ENCODE results near the gene MMP20. TPM values are rescaled to one million over a fixed set of nuclear protein-coding genes. Genes with fewer than 3 reads are reported as not detected.
A peak's percentile ranks its signal among the peaks of the same experiment; 100 is the strongest.

Gene MMP20
- total RNA-seq, 1 experiment from 2014 or later, result not detected

DNA sequence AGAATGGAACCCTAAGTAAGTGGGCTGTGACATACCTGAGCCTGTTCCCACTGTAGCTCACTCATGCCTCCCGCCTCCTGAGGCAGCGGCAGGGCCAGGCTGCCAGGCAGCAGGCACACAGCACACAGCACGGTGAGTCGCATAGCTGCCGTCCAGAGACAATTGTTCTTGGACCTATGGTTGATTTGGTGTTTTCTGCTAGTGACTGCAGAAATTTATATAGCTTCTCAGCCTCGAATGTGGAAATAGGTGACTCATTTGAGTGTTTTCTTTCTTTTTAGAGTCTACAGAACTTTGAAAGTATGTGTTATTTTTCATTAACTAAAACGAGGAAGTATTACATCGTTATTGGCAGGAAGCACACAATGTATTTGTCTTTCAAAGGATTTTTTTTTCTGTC is 94.6 kb downstream of the MMP20 start, which contains the start of gene MMP7:
MMP7 (minus strand) TSS at position 190 of the 400 bp plus-strand sequence; CDS start at position 143, 47 bp downstream.
- H3K27ac Mint-ChIP-seq, result no peak within 1 kb of the TSS
- ChIA-PET CTCF (interaction anchor here (1.4 kb wide), 1 partner anchor 82 kb away, joined by 4 read pairs; no protein-coding TSS in a partner anchor), POLR2A (no interaction called here)
- H3K4me3 Mint-ChIP-seq, result no peak within 1 kb of the TSS
- peaks cover 4% of the 10 kb centered on the region; the same call in 1 of the 2 replicates for H3K9me3 Mint-ChIP-seq
- H3K27me3 Mint-ChIP-seq (ENCODE audit: low read depth), result no peaks in the 10 kb centered on the region
- no peaks in the 10 kb centered on the region for H3K36me3 Mint-ChIP-seq
- H3K4me1 Mint-ChIP-seq, result no peaks in the 10 kb centered on the region
- peak; percentile 77 for ATAC-seq
- TF ChIP-seq ZNF671 (CRISPR knock-in tag; IDR thresholded peaks at IDR 0.05) (no peak), ZNF317 (CRISPR knock-in tag; IDR thresholded peaks at IDR 0.05; ENCODE audit: borderline replicate concordance, low read depth) (peak; percentile 67; the same call in 1 of the 2 replicates)
- DNase-seq (ENCODE audit: low spot score), result no peak

DNA sequence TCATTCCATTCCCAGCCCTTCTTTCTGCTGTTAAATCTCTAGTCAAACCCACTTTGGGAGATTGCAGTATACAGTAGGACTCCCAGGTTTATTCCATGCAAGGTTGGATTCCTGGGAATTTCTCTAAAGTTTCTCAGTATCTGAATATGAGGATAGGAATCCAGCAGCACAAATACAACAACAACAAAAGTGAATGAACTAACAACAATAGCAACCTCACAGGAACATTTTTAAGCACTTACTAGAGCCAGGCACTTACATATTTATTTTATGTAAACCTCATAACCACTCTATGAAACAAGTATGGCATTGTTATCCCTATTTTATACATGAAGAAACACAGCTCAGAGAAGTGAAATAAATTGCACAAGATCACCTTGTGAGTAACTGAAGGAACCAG is 96.5 kb downstream of the MMP20 start:
- TF ChIP-seq, protein P1, sequence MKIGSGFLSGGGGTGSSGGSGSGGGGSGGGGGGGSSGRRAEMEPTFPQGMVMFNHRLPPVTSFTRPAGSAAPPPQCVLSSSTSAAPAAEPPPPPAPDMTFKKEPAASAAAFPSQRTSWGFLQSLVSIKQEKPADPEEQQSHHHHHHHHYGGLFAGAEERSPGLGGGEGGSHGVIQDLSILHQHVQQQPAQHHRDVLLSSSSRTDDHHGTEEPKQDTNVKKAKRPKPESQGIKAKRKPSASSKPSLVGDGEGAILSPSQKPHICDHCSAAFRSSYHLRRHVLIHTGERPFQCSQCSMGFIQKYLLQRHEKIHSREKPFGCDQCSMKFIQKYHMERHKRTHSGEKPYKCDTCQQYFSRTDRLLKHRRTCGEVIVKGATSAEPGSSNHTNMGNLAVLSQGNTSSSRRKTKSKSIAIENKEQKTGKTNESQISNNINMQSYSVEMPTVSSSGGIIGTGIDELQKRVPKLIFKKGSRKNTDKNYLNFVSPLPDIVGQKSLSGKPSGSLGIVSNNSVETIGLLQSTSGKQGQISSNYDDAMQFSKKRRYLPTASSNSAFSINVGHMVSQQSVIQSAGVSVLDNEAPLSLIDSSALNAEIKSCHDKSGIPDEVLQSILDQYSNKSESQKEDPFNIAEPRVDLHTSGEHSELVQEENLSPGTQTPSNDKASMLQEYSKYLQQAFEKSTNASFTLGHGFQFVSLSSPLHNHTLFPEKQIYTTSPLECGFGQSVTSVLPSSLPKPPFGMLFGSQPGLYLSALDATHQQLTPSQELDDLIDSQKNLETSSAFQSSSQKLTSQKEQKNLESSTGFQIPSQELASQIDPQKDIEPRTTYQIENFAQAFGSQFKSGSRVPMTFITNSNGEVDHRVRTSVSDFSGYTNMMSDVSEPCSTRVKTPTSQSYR (CRISPR knock-in tag; IDR thresholded peaks at IDR 0.05), result no peak
- TF ChIP-seq ZNF121 (CRISPR knock-in tag; IDR thresholded peaks at IDR 0.05), result no peak
- ChIA-PET POLR2A (no interaction called here), CTCF (interaction anchor here (0.6 kb wide), 1 partner anchor 85 kb away, joined by 3 read pairs; no protein-coding TSS in a partner anchor)
- Mint-ChIP-seq H3K27me3 (ENCODE audit: low read depth) (no peaks in the 10 kb centered on the region), H3K4me1 (0 out of 2 replicates have a peak, but pooled peaks cover 3% of the 10 kb centered on the region), H3K4me3 (no peak overlapping the region), H3K27ac (no peak overlapping the region), H3K9me3 (no peaks in the 10 kb centered on the region), H3K36me3 (no peaks in the 10 kb centered on the region)
- DNase-seq (ENCODE audit: low spot score) (no peak), ATAC-seq (no peak)

DNA sequence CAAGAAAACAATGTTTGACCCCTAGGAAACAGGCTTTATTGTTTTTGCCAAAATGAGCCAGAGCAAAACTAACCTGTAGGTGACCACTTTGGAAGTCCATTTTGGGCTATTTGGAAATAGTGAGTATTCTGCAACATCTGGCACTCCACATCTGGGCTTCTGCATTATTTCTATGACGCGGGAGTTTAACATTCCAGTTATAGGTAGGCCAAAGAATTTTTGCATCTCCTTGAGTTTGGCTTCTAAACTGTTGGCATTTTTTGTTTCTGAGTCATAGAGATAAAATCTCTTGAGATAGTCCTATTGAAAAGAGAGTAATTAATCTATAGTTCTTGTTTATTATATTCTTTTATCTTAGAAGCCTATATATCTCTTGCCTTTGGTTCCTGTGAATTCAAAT is 97.4 kb downstream of the MMP20 start:
- ChIA-PET POLR2A (no interaction called here), CTCF (no interaction called here)
- no peak for TF ChIP-seq GABPB1 (CRISPR knock-in tag; IDR thresholded peaks at IDR 0.05)
- TF ChIP-seq, protein P2, sequence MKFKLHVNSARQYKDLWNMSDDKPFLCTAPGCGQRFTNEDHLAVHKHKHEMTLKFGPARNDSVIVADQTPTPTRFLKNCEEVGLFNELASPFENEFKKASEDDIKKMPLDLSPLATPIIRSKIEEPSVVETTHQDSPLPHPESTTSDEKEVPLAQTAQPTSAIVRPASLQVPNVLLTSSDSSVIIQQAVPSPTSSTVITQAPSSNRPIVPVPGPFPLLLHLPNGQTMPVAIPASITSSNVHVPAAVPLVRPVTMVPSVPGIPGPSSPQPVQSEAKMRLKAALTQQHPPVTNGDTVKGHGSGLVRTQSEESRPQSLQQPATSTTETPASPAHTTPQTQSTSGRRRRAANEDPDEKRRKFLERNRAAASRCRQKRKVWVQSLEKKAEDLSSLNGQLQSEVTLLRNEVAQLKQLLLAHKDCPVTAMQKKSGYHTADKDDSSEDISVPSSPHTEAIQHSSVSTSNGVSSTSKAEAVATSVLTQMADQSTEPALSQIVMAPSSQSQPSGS (CRISPR knock-in tag; IDR thresholded peaks at IDR 0.05; ENCODE audit: borderline replicate concordance, low read depth), result no peak
- no peak for TF ChIP-seq HMGA2 (CRISPR knock-in tag; IDR thresholded peaks at IDR 0.05)
- TF ChIP-seq, protein P3, sequence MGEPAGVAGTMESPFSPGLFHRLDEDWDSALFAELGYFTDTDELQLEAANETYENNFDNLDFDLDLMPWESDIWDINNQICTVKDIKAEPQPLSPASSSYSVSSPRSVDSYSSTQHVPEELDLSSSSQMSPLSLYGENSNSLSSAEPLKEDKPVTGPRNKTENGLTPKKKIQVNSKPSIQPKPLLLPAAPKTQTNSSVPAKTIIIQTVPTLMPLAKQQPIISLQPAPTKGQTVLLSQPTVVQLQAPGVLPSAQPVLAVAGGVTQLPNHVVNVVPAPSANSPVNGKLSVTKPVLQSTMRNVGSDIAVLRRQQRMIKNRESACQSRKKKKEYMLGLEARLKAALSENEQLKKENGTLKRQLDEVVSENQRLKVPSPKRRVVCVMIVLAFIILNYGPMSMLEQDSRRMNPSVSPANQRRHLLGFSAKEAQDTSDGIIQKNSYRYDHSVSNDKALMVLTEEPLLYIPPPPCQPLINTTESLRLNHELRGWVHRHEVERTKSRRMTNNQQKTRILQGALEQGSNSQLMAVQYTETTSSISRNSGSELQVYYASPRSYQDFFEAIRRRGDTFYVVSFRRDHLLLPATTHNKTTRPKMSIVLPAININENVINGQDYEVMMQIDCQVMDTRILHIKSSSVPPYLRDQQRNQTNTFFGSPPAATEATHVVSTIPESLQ (CRISPR knock-in tag; IDR thresholded peaks at IDR 0.05), result no peak
- TF ChIP-seq, protein P4, sequence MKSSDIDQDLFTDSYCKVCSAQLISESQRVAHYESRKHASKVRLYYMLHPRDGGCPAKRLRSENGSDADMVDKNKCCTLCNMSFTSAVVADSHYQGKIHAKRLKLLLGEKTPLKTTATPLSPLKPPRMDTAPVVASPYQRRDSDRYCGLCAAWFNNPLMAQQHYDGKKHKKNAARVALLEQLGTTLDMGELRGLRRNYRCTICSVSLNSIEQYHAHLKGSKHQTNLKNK (CRISPR knock-in tag; IDR thresholded peaks at IDR 0.05), result no peak
- TF ChIP-seq, protein P5, sequence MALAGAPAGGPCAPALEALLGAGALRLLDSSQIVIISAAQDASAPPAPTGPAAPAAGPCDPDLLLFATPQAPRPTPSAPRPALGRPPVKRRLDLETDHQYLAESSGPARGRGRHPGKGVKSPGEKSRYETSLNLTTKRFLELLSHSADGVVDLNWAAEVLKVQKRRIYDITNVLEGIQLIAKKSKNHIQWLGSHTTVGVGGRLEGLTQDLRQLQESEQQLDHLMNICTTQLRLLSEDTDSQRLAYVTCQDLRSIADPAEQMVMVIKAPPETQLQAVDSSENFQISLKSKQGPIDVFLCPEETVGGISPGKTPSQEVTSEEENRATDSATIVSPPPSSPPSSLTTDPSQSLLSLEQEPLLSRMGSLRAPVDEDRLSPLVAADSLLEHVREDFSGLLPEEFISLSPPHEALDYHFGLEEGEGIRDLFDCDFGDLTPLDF (CRISPR knock-in tag; IDR thresholded peaks at IDR 0.05), result no peak
- no peak for TF ChIP-seq IRF2 (CRISPR knock-in tag; IDR thresholded peaks at IDR 0.05; ENCODE audit: borderline replicate concordance, low read depth)
- TF ChIP-seq SMAD4 (CRISPR knock-in tag; IDR thresholded peaks at IDR 0.05), result no peak
- TF ChIP-seq MXD4 (CRISPR knock-in tag; IDR thresholded peaks at IDR 0.05; ENCODE audit: borderline replicate concordance), result no peak
- no peak for TF ChIP-seq ZNF232 (CRISPR knock-in tag; IDR thresholded peaks at IDR 0.05)
- no peak for TF ChIP-seq ESRRA (CRISPR knock-in tag; IDR thresholded peaks at IDR 0.05; ENCODE audit: borderline replicate concordance)
- TF ChIP-seq, protein P6, sequence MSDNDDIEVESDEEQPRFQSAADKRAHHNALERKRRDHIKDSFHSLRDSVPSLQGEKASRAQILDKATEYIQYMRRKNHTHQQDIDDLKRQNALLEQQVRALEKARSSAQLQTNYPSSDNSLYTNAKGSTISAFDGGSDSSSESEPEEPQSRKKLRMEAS (CRISPR knock-in tag; IDR thresholded peaks at IDR 0.05), result no peak
- TF ChIP-seq, protein P7, sequence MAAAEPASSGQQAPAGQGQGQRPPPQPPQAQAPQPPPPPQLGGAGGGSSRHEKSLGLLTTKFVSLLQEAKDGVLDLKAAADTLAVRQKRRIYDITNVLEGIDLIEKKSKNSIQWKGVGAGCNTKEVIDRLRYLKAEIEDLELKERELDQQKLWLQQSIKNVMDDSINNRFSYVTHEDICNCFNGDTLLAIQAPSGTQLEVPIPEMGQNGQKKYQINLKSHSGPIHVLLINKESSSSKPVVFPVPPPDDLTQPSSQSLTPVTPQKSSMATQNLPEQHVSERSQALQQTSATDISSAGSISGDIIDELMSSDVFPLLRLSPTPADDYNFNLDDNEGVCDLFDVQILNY (CRISPR knock-in tag; IDR thresholded peaks at IDR 0.05), result no peak
- no peak for TF ChIP-seq ATF1 (CRISPR knock-in tag; IDR thresholded peaks at IDR 0.05)
- TF ChIP-seq ZNF396 (CRISPR knock-in tag; IDR thresholded peaks at IDR 0.05; ENCODE audit: borderline replicate concordance), result no peak
- Mint-ChIP-seq H3K4me3 (no peak overlapping the region), H3K36me3 (no peaks in the 10 kb centered on the region), H3K4me1 (0 out of 2 replicates have a peak, but pooled peaks cover 3% of the 10 kb centered on the region), H3K27ac (no peak overlapping the region), H3K27me3 (ENCODE audit: low read depth) (no peaks in the 10 kb centered on the region), H3K9me3 (no peaks in the 10 kb centered on the region)
- DNase-seq (ENCODE audit: low spot score) (no peak), ATAC-seq (no peak)
